ENCODE measurements around the gene MINAR1. TPM values are rescaled to one million over a fixed set of nuclear protein-coding genes. Genes with fewer than 3 reads are reported as not detected.

MINAR1 gene
- total RNA-seq, 1 donor from 2014 or later: 0.75 TPM

- no peak for TF ChIP-seq CTCF (IDR thresholded peaks at IDR 0.05; ENCODE audit: insufficient read depth, low read length, poor library complexity, severe bottlenecking)
- Histone ChIP-seq H3K4me3 (ENCODE audit: low read depth, low read length) (no peak overlapping the region), H3K36me3 (ENCODE audit: control insufficient read depth, insufficient read depth, low read length) (no peaks in the 10 kb centered on the region), H3K27me3 (ENCODE audit: control insufficient read depth, insufficient read depth, low read length) (no peaks in the 10 kb centered on the region)
- no peak for DNase-seq (ENCODE audit: low read depth)
Measured at GRCh38 chr15:79400650-79401049, 31.5 kb upstream of the MINAR1 start.

DNA sequence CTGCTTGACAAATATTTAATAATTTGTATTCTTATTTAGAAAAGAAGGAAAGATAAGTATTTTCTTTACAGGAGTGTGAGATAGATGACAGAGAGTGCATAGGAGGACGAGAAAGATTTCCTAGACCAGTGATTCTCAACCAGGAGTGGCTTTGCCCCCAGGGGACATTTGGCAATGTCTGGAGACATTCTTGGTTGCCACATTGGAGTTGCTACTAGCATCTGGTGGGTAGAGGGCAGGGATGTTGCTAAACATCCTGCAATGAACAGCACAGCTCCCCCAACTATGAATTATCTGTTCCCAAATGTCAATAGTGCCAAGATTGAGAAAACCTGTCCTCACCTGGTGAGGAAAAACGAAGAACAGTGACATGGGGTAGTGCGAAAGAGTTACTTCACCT is 30.8 kb upstream of the MINAR1 start:
- no peak for TF ChIP-seq CTCF (IDR thresholded peaks at IDR 0.05; ENCODE audit: insufficient read depth, low read length, poor library complexity, severe bottlenecking)
- Histone ChIP-seq H3K27me3 (ENCODE audit: control insufficient read depth, insufficient read depth, low read length) (no peaks in the 10 kb centered on the region), H3K4me3 (ENCODE audit: low read depth, low read length) (no peak overlapping the region), H3K36me3 (ENCODE audit: control insufficient read depth, insufficient read depth, low read length) (no peaks in the 10 kb centered on the region)
- DNase-seq (ENCODE audit: low read depth): no peak

- TF ChIP-seq CTCF (IDR thresholded peaks at IDR 0.05; ENCODE audit: insufficient read depth, low read length, poor library complexity, severe bottlenecking): no peak
Measured at GRCh38 chr15:79402136-79402535, 30.0 kb upstream of the MINAR1 start.

GRCh38 chr15:79403501-79403900 is 28.6 kb upstream of the MINAR1 start:
- TF ChIP-seq CTCF (IDR thresholded peaks at IDR 0.05; ENCODE audit: insufficient read depth, low read length, poor library complexity, severe bottlenecking): no peak
- DNase-seq (ENCODE audit: low read depth): no peak
- no peaks in the 10 kb centered on the region for H3K27me3 ChIP-seq (ENCODE audit: control insufficient read depth, insufficient read depth, low read length)
- H3K4me3 ChIP-seq (ENCODE audit: low read depth, low read length): no peak overlapping the region
- no peaks in the 10 kb centered on the region for H3K36me3 ChIP-seq (ENCODE audit: control insufficient read depth, insufficient read depth, low read length)

More at GRCh38 chr15:79402136-79402535, 30.0 kb upstream of the MINAR1 start:
- DNase-seq (ENCODE audit: low read depth): no peak
- Histone ChIP-seq H3K4me3 (ENCODE audit: low read depth, low read length) (no peak overlapping the region), H3K27me3 (ENCODE audit: control insufficient read depth, insufficient read depth, low read length) (no peaks in the 10 kb centered on the region), H3K36me3 (ENCODE audit: control insufficient read depth, insufficient read depth, low read length) (no peaks in the 10 kb centered on the region)

DNA sequence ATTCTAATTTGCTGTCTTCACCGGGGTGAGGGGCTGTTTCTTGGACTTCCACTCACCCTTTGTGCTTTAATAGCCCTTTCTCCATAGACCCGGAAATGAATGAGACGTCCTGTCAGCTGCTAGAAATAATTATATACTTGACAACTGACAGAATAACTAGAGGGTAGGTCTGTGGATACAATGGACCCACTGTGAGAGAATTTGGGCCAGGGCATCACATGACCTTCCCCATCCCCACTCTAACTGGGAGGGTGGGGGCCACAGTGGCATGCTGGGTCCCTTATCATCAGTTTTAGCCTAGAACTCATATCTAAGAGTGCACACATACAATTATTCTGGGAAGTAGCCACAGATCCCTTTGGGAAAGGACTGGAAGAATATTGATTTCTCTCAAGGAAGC is 25.9 kb upstream of the MINAR1 start:
- Histone ChIP-seq H3K4me3 (ENCODE audit: low read depth, low read length) (no peak overlapping the region), H3K36me3 (ENCODE audit: control insufficient read depth, insufficient read depth, low read length) (no peaks in the 10 kb centered on the region), H3K27me3 (ENCODE audit: control insufficient read depth, insufficient read depth, low read length) (no peaks in the 10 kb centered on the region)
- no peak for DNase-seq (ENCODE audit: low read depth)
- TF ChIP-seq CTCF (IDR thresholded peaks at IDR 0.05; ENCODE audit: insufficient read depth, low read length, poor library complexity, severe bottlenecking): no peak

GRCh38 chr15:79408041-79408440 is 24.1 kb upstream of the MINAR1 start:
- TF ChIP-seq CTCF (IDR thresholded peaks at IDR 0.05; ENCODE audit: insufficient read depth, low read length, poor library complexity, severe bottlenecking): no peak
- DNase-seq (ENCODE audit: low read depth): no peak
- Histone ChIP-seq H3K36me3 (ENCODE audit: control insufficient read depth, insufficient read depth, low read length) (no peaks in the 10 kb centered on the region), H3K27me3 (ENCODE audit: control insufficient read depth, insufficient read depth, low read length) (no peaks in the 10 kb centered on the region), H3K4me3 (ENCODE audit: low read depth, low read length) (no peak overlapping the region)

Data from kidney epithelial cell (primary cell).